HepG2 (cell line): ENCODE data around the gene TBL2. TPM values are rescaled to one million over a fixed set of nuclear protein-coding genes. Genes with fewer than 3 reads are reported as not detected.
A peak's percentile ranks its signal among the peaks of the same experiment; 100 is the strongest.

Source experiments
- ARNT ChIP-seq: fragments of 450-650 bp; IDR thresholded peaks from 2 replicates; pipeline ENCODE4 v1.6.1; 2017
- ERF ChIP-seq: IDR thresholded peaks from 2 replicates; pipeline ENCODE4 v1.6.1; 2018; ENCODE audit warnings: missing biosample characterization, missing genetic modification reagents
- FOXC1 ChIP-seq: sonication (generic); formaldehyde crosslinking; IDR thresholded peaks from 2 replicates; pipeline ENCODE4 v1.8.0; 2022; ENCODE audit warnings: mild to moderate bottlenecking, missing genetic modification reagents, borderline replicate concordance
- FOXP1 ChIP-seq, 2 experiments: fragments of 450-650 bp in 1 of 2; IDR thresholded peaks; 2 replicates each; pipeline ENCODE4 v1.6.1; 2017 to 2018; ENCODE audit warnings: antibody characterized with exemption in 1 of 2
- IKZF1 ChIP-seq: fragments of 450-650 bp; IDR thresholded peaks from 2 replicates; pipeline ENCODE4 v1.7.1; 2016
- IRF2 ChIP-seq: IDR thresholded peaks from 2 replicates; pipeline ENCODE4 v1.6.1; 2018; ENCODE audit warnings: missing genetic modification reagents, missing compliant biosample characterization
- KLF15 ChIP-seq: sonication (generic); formaldehyde crosslinking; IDR thresholded peaks from 2 replicates; pipeline ENCODE4 v1.8.1; 2023; ENCODE audit warnings: borderline replicate concordance, mild to moderate bottlenecking, inconsistent platforms, missing genetic modification reagents, mixed read lengths
- MEIS1 ChIP-seq: sonication (generic); formaldehyde crosslinking; IDR thresholded peaks from 2 replicates; pipeline ENCODE4 v1.9.0; 2021; ENCODE audit warnings: mild to moderate bottlenecking, missing genetic modification reagents, moderate library complexity, borderline replicate concordance
- PAX8 ChIP-seq: sonication (generic); formaldehyde crosslinking; IDR thresholded peaks from 2 replicates; pipeline ENCODE4 v1.8.0; 2022; ENCODE audit warnings: mild to moderate bottlenecking, missing genetic modification reagents, borderline replicate concordance
- PHF5A ChIP-seq: IDR thresholded peaks from one replicate; pipeline ENCODE4 v1.6.1; 2018; ENCODE audit warnings: low read depth, missing genetic modification reagents; ENCODE audit not compliant: unreplicated experiment
- SIN3A ChIP-seq: IDR thresholded peaks from 2 replicates; pipeline ENCODE4 v1.6.1; 2011; ENCODE audit warnings: low read depth, mild to moderate bottlenecking, control low read depth, low read length, borderline replicate concordance
- ZFP90 ChIP-seq: sonication (generic); formaldehyde crosslinking; IDR thresholded peaks from 2 replicates; pipeline ENCODE4 v1.8.0; 2022; ENCODE audit warnings: missing genetic modification reagents, mild to moderate bottlenecking, inconsistent platforms, borderline replicate concordance
- ZNF142 ChIP-seq: sonication (generic); formaldehyde crosslinking; IDR thresholded peaks from 2 replicates; pipeline ENCODE4 v1.4.0; 2020; ENCODE audit warnings: missing genetic modification reagents
- ZNF18 ChIP-seq: sonication (generic); formaldehyde crosslinking; IDR thresholded peaks from 2 replicates; pipeline ENCODE4 v1.8.0; 2022; ENCODE audit warnings: mild to moderate bottlenecking, missing genetic modification reagents; ENCODE audit not compliant: insufficient replicate concordance
- ZNF275 ChIP-seq: sonication (generic); formaldehyde crosslinking; IDR thresholded peaks from 2 replicates; pipeline ENCODE4 v1.8.0; 2022; ENCODE audit warnings: missing genetic modification reagents, mild to moderate bottlenecking, inconsistent platforms, borderline replicate concordance
- ZNF326 ChIP-seq: sonication (generic); formaldehyde crosslinking; IDR thresholded peaks from 2 replicates; pipeline ENCODE4 v1.4.0; 2020; ENCODE audit warnings: missing genetic modification reagents, borderline replicate concordance
- ZNF362 ChIP-seq: sonication (generic); formaldehyde crosslinking; IDR thresholded peaks from 2 replicates; pipeline ENCODE4 v1.4.0; 2020; ENCODE audit warnings: missing genetic modification reagents, mild to moderate bottlenecking, borderline replicate concordance
- ZNF530 ChIP-seq: sonication (generic); formaldehyde crosslinking; IDR thresholded peaks from 2 replicates; pipeline ENCODE4 v1.5.0; 2020; ENCODE audit warnings: low read depth, mild to moderate bottlenecking, missing genetic modification reagents
- ZNF572 ChIP-seq: sonication (generic); formaldehyde crosslinking; IDR thresholded peaks from 2 replicates; pipeline ENCODE4 v1.5.1; 2020; ENCODE audit warnings: mild to moderate bottlenecking, missing genetic modification reagents
- ZNF749 ChIP-seq: sonication (generic); formaldehyde crosslinking; IDR thresholded peaks from 2 replicates; pipeline ENCODE4 v1.8.0; 2022; ENCODE audit warnings: mild to moderate bottlenecking, missing genetic modification reagents, moderate library complexity, borderline replicate concordance
- polyA plus RNA-seq, 8 experiments: library from polyadenylated mRNA; depleted of rRNA in 3 of 8; stranded (reverse) in 7 of 8; unstranded in 1 of 8; fragments of >200 nt; fragmentation: Illumina TruSeq in 4 of 8; extraction: Trizol in 4 of 8; gene quantifications; 2 replicates each; pipeline versions ENCODE4 v1.2.1 to v1.2.3, GENCODE V29; 2011 to 2016; ENCODE audit warnings: low read depth in 4 of 8, missing spikeins in 1 of 8, mixed read lengths in 1 of 8; ENCODE audit not compliant: insufficient read depth in 1 of 8
- total RNA-seq, 5 experiments: library from RNA; depleted of rRNA; stranded (reverse); fragments of >200 nt; fragmentation: Illumina TruSeq; extraction: Trizol; gene quantifications; 2 replicates each; pipeline ENCODE4 v1.2.3, GENCODE V29; 2016; ENCODE audit warnings: low read depth in 1 of 5

Gene TBL2
- total and polyA plus RNA-seq, 2 of the 13 experiments (the other 11 are each of a cell fraction or from before 2014, with no cell fraction given): 43.4 to 47.2 TPM

- no peak for TF ChIP-seq ZNF362 (CRISPR knock-in tag)
- no peak for TF ChIP-seq ZFP90 (CRISPR knock-in tag)
- TF ChIP-seq IKZF1: no peak
- TF ChIP-seq ZNF749 (CRISPR knock-in tag): no peak
- TF ChIP-seq PHF5A (CRISPR knock-in tag): no peak
- TF ChIP-seq MEIS1 (CRISPR knock-in tag): no peak
- no peak for TF ChIP-seq ARNT
- TF ChIP-seq ZNF326 (CRISPR knock-in tag): no peak
- TF ChIP-seq ZNF142 (CRISPR knock-in tag): peak; percentile 23; the same call in 1 of the 2 replicates
- TF ChIP-seq ERF (CRISPR knock-in tag): peak; percentile 20; the same call in 1 of the 2 replicates
- TF ChIP-seq ZNF572: no peak
- no peak for TF ChIP-seq FOXP1 (IDR thresholded peaks at IDR 0.05)
- TF ChIP-seq FOXP1 (CRISPR knock-in tag; IDR thresholded peaks at IDR 0.05): no peak
- TF ChIP-seq PAX8 (CRISPR knock-in tag): no peak
- TF ChIP-seq IRF2: no peak
- TF ChIP-seq FOXC1 (CRISPR knock-in tag): no peak
- no peak for TF ChIP-seq KLF15 (CRISPR knock-in tag)
- peak; percentile 49; the same call in 1 of the 2 replicates for TF ChIP-seq SIN3A
- no peak for TF ChIP-seq ZNF18 (CRISPR knock-in tag)
- TF ChIP-seq ZNF530 (CRISPR knock-in tag): no peak
- no peak for TF ChIP-seq ZNF275
Measured at GRCh38 chr7:73578342-73579128, at the start of gene TBL2 (continued).
